Neutrophil (primary cell): ENCODE results near the gene ZNF821.

ENCODE experiments used
- H3K27ac ChIP-seq: fragments of 200-600 bp; sonication (generic); 2 replicates; pipeline ENCODE4 v1.5.1; 2016; ENCODE audit warnings: mild to moderate bottlenecking, moderate library complexity
- H3K27me3 ChIP-seq: fragments of 200-600 bp; sonication (generic); 2 replicates; pipeline ENCODE4 v1.6.0; 2016; ENCODE audit warnings: mild to moderate bottlenecking
- H3K36me3 ChIP-seq: fragments of 200-600 bp; sonication (generic); 2 replicates; pipeline ENCODE4 v1.5.1; 2017
- H3K4me1 ChIP-seq, 2 experiments: fragments of 200-600 bp in 1 of 2; sonication (generic) in 1 of 2; 1 replicate in 1 of 2; 2 replicates in 1 of 2; pipeline versions ENCODE4 v1.5.1 to v1.6.1; 2013 to 2016; ENCODE audit warnings: low read depth in 1 of 2, low read length in 1 of 2, mild to moderate bottlenecking in 1 of 2, moderate library complexity in 1 of 2; ENCODE audit not compliant: control insufficient read depth in 1 of 2, insufficient read depth in 1 of 2
- H3K4me3 ChIP-seq, 2 experiments: fragments of 200-600 bp in 1 of 2; sonication (generic) in 1 of 2; 1 replicate in 1 of 2; 2 replicates in 1 of 2; pipeline ENCODE4 v1.5.1; 2013 to 2016; ENCODE audit warnings: low read depth in 1 of 2, low read length in 1 of 2, mild to moderate bottlenecking in 1 of 2, moderate library complexity in 1 of 2
- H3K9me3 ChIP-seq: fragments of 200-600 bp; sonication (generic); 2 replicates; pipeline ENCODE4 v1.5.1; 2016
- CTCF ChIP-seq: fragments of 200-600 bp; sonication (generic); IDR thresholded peaks from 2 replicates; pipeline ENCODE4 v1.5.1; 2016; ENCODE audit warnings: antibody characterized with exemption

ZNF821 gene

GRCh38 chr16:71883849-71884638, at the start of gene ZNF821:
TSS of gene ZNF821 (minus strand) at chr16:71884182. CDS start at chr16:71879946, 4,236 bp downstream.
- peak within 1 kb of the TSS; percentile 82 for H3K27ac ChIP-seq
- H3K27me3 ChIP-seq: no peaks in the 10 kb centered on the region
- H3K9me3 ChIP-seq: no peaks in the 10 kb centered on the region
- TF ChIP-seq CTCF: no peak
- peaks cover 31 to 33% of the 10 kb centered on the region in 2 experiments for H3K4me1 ChIP-seq
- peak within 1 kb of the TSS; percentile 95 to 97 for H3K4me3 ChIP-seq
- no peaks in the 10 kb centered on the region for H3K36me3 ChIP-seq

GRCh38 chr16:71933017-71933416, 49.0 kb upstream of the ZNF821 start:
- H3K27ac ChIP-seq: no peak overlapping the region
- H3K36me3 ChIP-seq: peaks cover 63% of the 10 kb centered on the region
- H3K27me3 ChIP-seq: no peaks in the 10 kb centered on the region
- no peaks in the 10 kb centered on the region for H3K9me3 ChIP-seq
- no peaks in the 10 kb centered on the region for H3K4me1 ChIP-seq
- no peak for TF ChIP-seq CTCF
- no peak overlapping the region for H3K4me3 ChIP-seq

- H3K9me3 ChIP-seq: no peaks in the 10 kb centered on the region
- H3K27me3 ChIP-seq: no peaks in the 10 kb centered on the region
- no peak for TF ChIP-seq CTCF
- H3K27ac ChIP-seq: no peak overlapping the region
- no peaks in the 10 kb centered on the region for H3K4me1 ChIP-seq
- H3K4me3 ChIP-seq: no peak overlapping the region
- H3K36me3 ChIP-seq: peaks cover 77% of the 10 kb centered on the region
Observed at GRCh38 chr16:71931599-71931998, 47.6 kb upstream of the ZNF821 start.

- no peaks in the 10 kb centered on the region for H3K9me3 ChIP-seq
- peak overlapping the region; percentile 29 for H3K27ac ChIP-seq
- H3K36me3 ChIP-seq: peaks cover 83% of the 10 kb centered on the region
- TF ChIP-seq CTCF: no peak
- H3K27me3 ChIP-seq: no peaks in the 10 kb centered on the region
- H3K4me1 ChIP-seq: no peaks in the 10 kb centered on the region
- H3K4me3 ChIP-seq: no peak overlapping the region
Observed at GRCh38 chr16:71931001-71931400, 47.0 kb upstream of the ZNF821 start.

- Histone ChIP-seq H3K4me1 (no peaks in the 10 kb centered on the region), H3K4me3 (no peak overlapping the region), H3K27ac (peak overlapping the region; percentile 29), H3K36me3 (peaks cover 92% of the 10 kb centered on the region), H3K9me3 (no peaks in the 10 kb centered on the region), H3K27me3 (no peaks in the 10 kb centered on the region)
- TF ChIP-seq CTCF: no peak
Observed at GRCh38 chr16:71930013-71930563, 46.1 kb upstream of the ZNF821 start.
